ENCODE data around the gene HOXA5.

DNA sequence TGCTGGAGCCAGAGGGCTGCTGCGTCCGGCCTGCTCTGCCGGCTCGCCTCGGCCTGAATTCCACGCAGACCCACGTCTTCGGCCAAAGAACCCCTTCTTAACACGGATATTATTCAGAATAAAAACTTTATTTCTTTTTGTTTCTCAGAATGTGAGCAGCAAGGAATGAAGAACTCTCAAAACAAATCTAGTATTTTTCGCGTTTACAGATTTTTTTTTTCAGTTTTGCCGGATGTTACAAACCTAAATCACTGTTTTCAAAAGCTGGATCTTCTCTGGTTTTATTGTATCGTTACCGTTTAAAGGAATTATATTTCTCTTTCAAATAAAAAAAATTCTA lies 36.6 kb downstream of the HOXA5 start:
- TF ChIP-seq POLR2A (IDR thresholded peaks at IDR 0.05; ENCODE audit: low read depth, low read length) (no peak), TAF1 (IDR thresholded peaks at IDR 0.05; ENCODE audit: low read depth, low read length) (no peak), POLR2AphosphoS5 (IDR thresholded peaks at IDR 0.05; ENCODE audit: low read depth, low read length) (no peak), PAX5 (IDR thresholded peaks at IDR 0.05; ENCODE audit: insufficient read depth, low read length, severe bottlenecking) (no peak), POU2F2 (IDR thresholded peaks at IDR 0.05; ENCODE audit: low read depth, low read length) (no peak)

All from GM12891 (cell line).